H1 (cell line): ENCODE results near the gene DTWD2. TPM values are rescaled to one million over a fixed set of nuclear protein-coding genes. Genes with fewer than 3 reads are reported as not detected.

ENCODE experiments used
- GABPA ChIP-seq: IDR thresholded peaks from 2 replicates; pipeline ENCODE4 v1.6.1; 2011; ENCODE audit warnings: mild to moderate bottlenecking, low read length, moderate library complexity, borderline replicate concordance; ENCODE audit not compliant: insufficient read depth
- KDM4A ChIP-seq: IDR thresholded peaks from one replicate; pipeline ENCODE4 v1.7.1; 2012; ENCODE audit warnings: low read depth, mild to moderate bottlenecking, moderate library complexity, low read length, inconsistent platforms; ENCODE audit not compliant: severe bottlenecking
- polyA plus RNA-seq, 7 experiments: library from polyadenylated mRNA; depleted of rRNA in 3 of 7; stranded (reverse) in 5 of 7; unstranded in 2 of 7; fragments of >200 nt in 5 of 7; fragments of 200-250 nt in 2 of 7; gene quantifications; 1 replicate in 5 of 7; 2 replicates in 1 of 7; 4 replicates in 1 of 7; pipeline versions ENCODE4 v1.2.1 to v1.2.3, GENCODE V29; 2011 to 2013; ENCODE audit warnings: missing spikeins in 2 of 7, mixed read lengths in 2 of 7
- total RNA-seq: library from RNA; stranded (reverse); fragmentation: NEBNext Ultra II Directional; extraction: Animal tissue kit (Norgen Biotek cat#: 25700); gene quantifications from 2 replicates; pipeline ENCODE4 v1.2.1, GENCODE V29; 2021

The DTWD2 gene
- total and polyA plus RNA-seq, 2 of the 8 experiments (the other 6 are each of a cell fraction or from before 2014, with no cell fraction given), result 4.3 to 17.1 TPM

GRCh38 chr5:119032656-119033055 is 44.3 kb upstream of the DTWD2 start (continued):
- no peak for TF ChIP-seq KDM4A
- no peak for TF ChIP-seq GABPA
